Fibroblast of peridontal ligament (primary cell): ENCODE measurements around the gene CNIH2.
"Not testable (repeated sequence)": the region's sequence is repeated elsewhere in the genome, so short reads cannot be mapped to it uniquely, and the experiment has no call there.

ENCODE experiments used
- DNase-seq: peaks from one replicate; pipeline ENCODE4 v3.0.0-alpha.2; 2010; ENCODE audit errors: extremely low read depth

The CNIH2 gene

GRCh38 chr11:66277471-66278362 is at the start of gene CNIH2:
Gene CNIH2, plus strand, starts transcription at chr11:66278175. Its CDS starts 282 bp downstream, at chr11:66278457.
- DNase-seq: no peak

GRCh38 chr11:66228521-66228920 is 49.5 kb upstream of the CNIH2 start:
- no peak for DNase-seq

- DNase-seq: no peak
Observed at GRCh38 chr11:66230156-66230555, 47.8 kb upstream of the CNIH2 start.

- no peak for DNase-seq
Observed at GRCh38 chr11:66230978-66231377, 47.0 kb upstream of the CNIH2 start.

- DNase-seq: no peak
Observed at GRCh38 chr11:66231561-66231960, 46.4 kb upstream of the CNIH2 start.

GRCh38 chr11:66232769-66233168 is 45.2 kb upstream of the CNIH2 start:
- DNase-seq: no peak

GRCh38 chr11:66233301-66233700 is 44.7 kb upstream of the CNIH2 start:
- no peak for DNase-seq

- DNase-seq: no peak
Observed at GRCh38 chr11:66235141-66235540, 42.8 kb upstream of the CNIH2 start.

- DNase-seq: no peak
Observed at GRCh38 chr11:66237867-66238266, 40.1 kb upstream of the CNIH2 start.

GRCh38 chr11:66238786-66239413 is 39.1 kb upstream of the CNIH2 start:
- DNase-seq: no peak

- no peak for DNase-seq
Observed at GRCh38 chr11:66239511-66239910, 38.5 kb upstream of the CNIH2 start.

- DNase-seq: no peak
Observed at GRCh38 chr11:66239998-66240780, 37.8 kb upstream of the CNIH2 start.

- DNase-seq: no peak
Observed at GRCh38 chr11:66240781-66241136, 37.2 kb upstream of the CNIH2 start.

- DNase-seq: no peak
Observed at GRCh38 chr11:66242095-66242765, 35.7 kb upstream of the CNIH2 start.

- DNase-seq: no peak
Observed at GRCh38 chr11:66243782-66244535, 34.0 kb upstream of the CNIH2 start.

- DNase-seq: no peak
Observed at GRCh38 chr11:66247295-66247694, 30.7 kb upstream of the CNIH2 start.

GRCh38 chr11:66247801-66248200 is 30.2 kb upstream of the CNIH2 start:
- no peak for DNase-seq

- DNase-seq: no peak
Observed at GRCh38 chr11:66248903-66249302, 29.1 kb upstream of the CNIH2 start.

- no peak for DNase-seq
Observed at GRCh38 chr11:66251809-66252208, 26.2 kb upstream of the CNIH2 start.

- not testable (repeated sequence) for DNase-seq
Observed at GRCh38 chr11:66253081-66253480, 24.9 kb upstream of the CNIH2 start.

- DNase-seq: no peak
Observed at GRCh38 chr11:66258473-66258893, 19.5 kb upstream of the CNIH2 start.
